GM12892 (cell line): Measurements from ENCODE around the gene PIWIL4.

Experiments
- POLR2A ChIP-seq: IDR thresholded peaks from 2 replicates; pipeline ENCODE4 v1.6.1; 2011; ENCODE audit warnings: low read depth, low read length, control low read depth
- POLR2AphosphoS5 ChIP-seq: IDR thresholded peaks from 2 replicates; pipeline ENCODE4 v1.6.1; 2011; ENCODE audit warnings: low read depth, low read length, control low read depth
- TAF1 ChIP-seq: IDR thresholded peaks from 2 replicates; pipeline ENCODE4 v1.6.1; 2011; ENCODE audit warnings: low read depth, mild to moderate bottlenecking, control low read depth, low read length, borderline replicate concordance

DNA sequence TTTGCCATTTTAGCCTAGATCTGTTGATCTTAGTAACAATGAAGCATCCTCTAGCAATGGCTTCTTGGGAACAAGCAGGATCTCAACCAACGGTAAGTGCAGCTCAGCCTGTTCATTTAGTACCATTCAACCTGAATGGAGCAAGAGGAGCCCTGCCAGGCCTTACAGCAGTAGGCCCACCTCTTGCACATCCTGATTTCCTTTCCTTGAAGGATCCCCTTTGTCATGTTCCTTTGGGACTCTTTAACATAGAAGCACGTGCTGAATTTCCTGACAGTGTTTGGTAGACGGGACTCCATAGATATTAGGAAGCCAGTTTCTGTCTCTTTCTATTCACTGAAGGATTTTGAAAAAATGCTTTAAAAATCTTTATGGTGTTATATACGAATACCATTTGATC, 1.5 kb downstream of the PIWIL4 start:
- TF ChIP-seq POLR2A (no peak), TAF1 (no peak), POLR2AphosphoS5 (no peak)
